Right lung (tissue), 10 donors: ENCODE results near the gene SLC2A4RG. TPM values are rescaled to one million over a fixed set of nuclear protein-coding genes. Genes with fewer than 3 reads are reported as not detected.
A peak's percentile ranks its signal among the peaks of the same experiment; 100 is the strongest.

Experiments
- DNase-seq, 2 donors: peaks; one replicate each; pipeline ENCODE4 v3.0.0-alpha.2; 2013
- long read RNA-seq, 8 donors: transcript quantifications; one replicate each; lab custom pipeline, GENCODE V29; 2026
- polyA plus RNA-seq, 5 donors: library from polyadenylated mRNA; unstranded; fragments of 120-200 nt; gene quantifications; one replicate each; pipeline versions ENCODE4 v1.2.1 to v1.2.3, GENCODE V29; 2013; ENCODE audit warnings: inconsistent platforms in 1 of 5, low replicate concordance in 1 of 5; ENCODE audit not compliant: insufficient read length in 5 of 5, insufficient read depth in 1 of 5

Gene SLC2A4RG, protein sequence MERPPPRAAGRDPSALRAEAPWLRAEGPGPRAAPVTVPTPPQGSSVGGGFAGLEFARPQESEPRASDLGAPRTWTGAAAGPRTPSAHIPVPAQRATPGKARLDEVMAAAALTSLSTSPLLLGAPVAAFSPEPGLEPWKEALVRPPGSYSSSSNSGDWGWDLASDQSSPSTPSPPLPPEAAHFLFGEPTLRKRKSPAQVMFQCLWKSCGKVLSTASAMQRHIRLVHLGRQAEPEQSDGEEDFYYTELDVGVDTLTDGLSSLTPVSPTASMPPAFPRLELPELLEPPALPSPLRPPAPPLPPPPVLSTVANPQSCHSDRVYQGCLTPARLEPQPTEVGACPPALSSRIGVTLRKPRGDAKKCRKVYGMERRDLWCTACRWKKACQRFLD
- polyA plus RNA-seq: 100 to 1,000 TPM in 3 of 5 donors, 10 to 100 TPM in 2; 52.4 to 206 (median 102) TPM
- long read RNA-seq, donor 1, transcript SLC2A4RG-201 (8 exons, 1,731 nt): major isoform, 35 of 104 reads
- long read RNA-seq, donor 1, partial matches to known transcripts: 66 of 104 reads
- long read RNA-seq, donor 1, other reads (novel, unspliced or antisense): 0 of 104 reads
- long read RNA-seq, donor 2, transcript SLC2A4RG-201 (8 exons, 1,731 nt): major isoform, 37 of 51 reads
- long read RNA-seq, donor 2, partial matches to known transcripts: 13 of 51 reads
- long read RNA-seq, donor 2, other reads (novel, unspliced or antisense): 0 of 51 reads
- long read RNA-seq, donor 3, transcript SLC2A4RG-208 (2 exons, 502 nt): minor isoform, 5 of 52 reads
- long read RNA-seq, donor 3, transcript SLC2A4RG-201 (8 exons, 1,731 nt): major isoform, 14 of 52 reads
- long read RNA-seq, donor 3, partial matches to known transcripts: 32 of 52 reads
- long read RNA-seq, donor 3, other reads (novel, unspliced or antisense): 0 of 52 reads
- long read RNA-seq, donor 4, transcript SLC2A4RG-201 (8 exons, 1,731 nt): major isoform, 12 of 34 reads
- long read RNA-seq, donor 4, partial matches to known transcripts: 21 of 34 reads
- long read RNA-seq, donor 4, other reads (novel, unspliced or antisense): 0 of 34 reads
- long read RNA-seq, donor 5, transcript SLC2A4RG-201 (8 exons, 1,731 nt): major isoform, 33 of 72 reads
- long read RNA-seq, donor 5, transcript SLC2A4RG-208 (2 exons, 502 nt): minor isoform, 5 of 72 reads
- long read RNA-seq, donor 5, partial matches to known transcripts: 34 of 72 reads
- long read RNA-seq, donor 5, other reads (novel, unspliced or antisense): 0 of 72 reads
- long read RNA-seq, donor 6, transcript SLC2A4RG-208 (2 exons, 502 nt): minor isoform, 6 of 106 reads
- long read RNA-seq, donor 6, transcript SLC2A4RG-201 (8 exons, 1,731 nt): major isoform, 42 of 106 reads
- long read RNA-seq, donor 6, partial matches to known transcripts: 55 of 106 reads
- long read RNA-seq, donor 6, other reads (novel, unspliced or antisense): 0 of 106 reads
- long read RNA-seq, donor 7, transcript SLC2A4RG-201 (8 exons, 1,731 nt): major isoform, 61 of 88 reads
- long read RNA-seq, donor 7, partial matches to known transcripts: 18 of 88 reads
- long read RNA-seq, donor 7, other reads (novel, unspliced or antisense): 5 of 88 reads
- long read RNA-seq, donor 8, transcript SLC2A4RG-201 (8 exons, 1,731 nt): major isoform, 14 of 51 reads
- long read RNA-seq, donor 8, partial matches to known transcripts: 35 of 51 reads
- long read RNA-seq, donor 8, other reads (novel, unspliced or antisense): 0 of 51 reads

DNA sequence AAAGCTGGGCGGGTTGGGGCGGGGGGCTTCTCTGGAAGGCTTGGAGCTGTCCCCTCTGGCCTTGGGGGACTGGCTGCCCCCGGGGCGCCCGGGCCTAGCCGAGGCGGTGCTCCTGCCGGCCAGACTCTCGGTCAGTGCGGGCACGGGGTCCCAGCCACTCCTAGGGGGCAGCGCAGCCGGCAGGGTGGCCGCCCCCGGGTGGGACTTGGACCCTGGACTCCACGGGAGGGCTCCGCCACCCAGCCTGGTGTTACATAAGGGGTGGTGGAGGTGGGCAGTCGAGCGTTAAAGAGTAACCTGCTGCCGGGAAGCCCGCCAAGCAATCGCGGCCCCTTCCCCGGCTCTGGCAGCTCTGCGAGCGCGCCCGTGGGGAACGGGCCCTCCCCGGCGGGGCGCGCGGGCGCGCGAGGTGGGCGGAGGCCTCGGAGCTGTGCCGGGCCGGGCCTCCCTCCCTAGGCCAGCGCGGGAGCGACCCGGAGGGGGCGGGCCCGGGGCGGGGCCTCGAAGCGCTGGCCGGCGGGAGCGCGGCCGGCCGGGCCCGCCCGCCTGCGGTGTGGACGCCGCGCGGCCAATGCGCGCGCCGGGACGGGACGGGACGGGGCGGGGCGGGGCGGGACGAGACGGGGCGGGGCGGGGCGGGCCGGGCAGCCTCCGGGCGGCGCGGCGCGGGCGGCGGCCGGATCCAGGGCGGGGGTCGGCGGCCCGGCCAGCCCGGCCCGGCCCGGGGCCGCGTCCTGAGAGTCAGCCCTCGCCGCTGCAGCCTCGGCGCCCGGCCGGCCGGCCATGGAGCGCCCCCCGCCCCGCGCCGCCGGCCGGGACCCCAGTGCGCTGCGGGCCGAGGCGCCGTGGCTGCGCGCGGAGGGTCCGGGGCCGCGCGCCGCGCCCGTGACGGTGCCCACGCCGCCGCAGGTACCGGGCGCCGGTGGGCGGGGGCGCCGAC is at the start of gene SLC2A4RG:
SLC2A4RG (plus strand) TSS at position 647 of the 940 bp plus-strand sequence; CDS start at position 784, 137 bp downstream.
- DNase-seq: peak; percentile 83 to 85

DNA sequence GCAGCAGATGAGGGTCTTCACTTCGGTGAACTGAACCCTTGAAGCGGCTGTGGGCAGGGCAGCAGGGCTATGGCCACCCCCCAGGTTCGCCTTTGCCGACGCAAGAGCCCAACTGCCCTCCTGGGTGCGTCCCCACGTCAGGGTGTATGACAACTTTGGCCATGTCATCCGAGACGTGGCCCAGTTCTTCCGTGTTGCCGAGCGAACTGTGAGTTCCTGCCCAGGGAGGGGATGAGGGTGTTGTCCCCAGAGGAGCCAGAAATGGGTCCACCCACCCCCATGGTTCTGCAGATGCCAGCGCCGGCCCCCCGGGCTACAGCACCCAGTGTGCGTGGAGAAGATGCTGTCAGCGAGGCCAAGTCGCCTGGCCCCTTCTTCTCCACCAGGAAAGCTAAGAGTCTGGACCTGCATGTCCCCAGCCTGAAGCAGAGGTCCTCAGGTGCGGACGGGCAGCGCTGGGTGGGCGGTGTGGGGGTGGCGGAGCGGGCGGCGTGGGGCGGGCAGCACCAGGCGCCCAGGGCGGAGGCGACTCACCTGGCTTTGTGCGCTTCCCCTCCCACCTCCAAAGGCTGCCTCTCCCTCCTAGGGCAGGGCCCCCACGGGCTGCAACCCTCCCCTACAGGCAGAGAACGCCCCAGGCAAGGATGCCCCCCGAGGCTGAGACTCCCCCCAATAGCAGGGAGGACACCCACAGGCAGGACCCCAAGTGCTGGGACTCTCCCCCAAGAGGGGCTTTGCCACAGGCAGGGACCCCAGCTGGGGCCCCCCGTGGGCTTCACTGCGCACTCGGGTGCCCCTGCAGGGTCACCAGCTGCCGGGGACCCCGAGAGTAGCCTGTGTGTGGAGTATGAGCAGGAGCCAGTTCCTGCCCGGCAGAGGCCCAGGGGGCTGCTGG is 49.3 kb upstream of the SLC2A4RG start:
- DNase-seq: no peak

DNA sequence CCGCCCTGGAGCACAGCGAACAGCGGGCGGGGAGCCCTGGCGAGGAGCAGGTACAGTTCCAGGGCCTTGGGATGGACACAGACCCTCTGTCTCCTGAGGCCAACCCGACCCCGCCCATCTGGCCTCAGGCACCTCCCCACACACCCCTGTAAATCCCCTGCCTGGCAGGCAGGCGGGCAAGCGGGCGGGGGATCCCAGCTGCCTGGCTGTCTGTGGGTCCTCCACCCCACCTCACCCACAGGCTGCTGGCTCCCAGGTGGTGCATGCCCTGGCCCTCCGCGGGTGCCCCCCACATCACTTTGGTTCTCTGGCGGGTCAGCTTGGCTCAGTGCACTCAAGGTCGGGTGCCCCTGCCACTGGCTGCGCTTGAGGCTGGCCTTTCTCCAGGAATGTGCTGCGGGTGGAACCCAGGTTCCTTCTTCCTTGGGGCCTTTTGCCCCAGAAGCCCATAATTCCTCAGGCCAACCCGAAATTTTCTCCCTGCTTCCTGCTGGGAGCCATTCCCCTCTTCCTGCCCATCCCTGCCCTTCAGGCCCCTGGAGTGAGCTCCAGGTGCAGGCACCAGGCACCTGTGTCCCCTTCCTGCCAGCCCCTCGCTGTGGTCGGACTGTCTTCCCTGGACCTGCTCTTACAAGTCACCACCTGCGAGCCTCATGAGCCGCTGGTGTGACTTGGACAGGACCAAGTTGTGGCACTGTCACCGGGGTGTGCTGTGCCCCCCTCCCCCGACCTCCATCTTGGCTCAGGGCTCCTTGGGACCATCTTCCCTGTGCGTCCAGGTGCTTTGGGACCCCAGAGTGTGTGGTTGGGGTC is 48.5 kb upstream of the SLC2A4RG start:
- DNase-seq: no peak

DNA sequence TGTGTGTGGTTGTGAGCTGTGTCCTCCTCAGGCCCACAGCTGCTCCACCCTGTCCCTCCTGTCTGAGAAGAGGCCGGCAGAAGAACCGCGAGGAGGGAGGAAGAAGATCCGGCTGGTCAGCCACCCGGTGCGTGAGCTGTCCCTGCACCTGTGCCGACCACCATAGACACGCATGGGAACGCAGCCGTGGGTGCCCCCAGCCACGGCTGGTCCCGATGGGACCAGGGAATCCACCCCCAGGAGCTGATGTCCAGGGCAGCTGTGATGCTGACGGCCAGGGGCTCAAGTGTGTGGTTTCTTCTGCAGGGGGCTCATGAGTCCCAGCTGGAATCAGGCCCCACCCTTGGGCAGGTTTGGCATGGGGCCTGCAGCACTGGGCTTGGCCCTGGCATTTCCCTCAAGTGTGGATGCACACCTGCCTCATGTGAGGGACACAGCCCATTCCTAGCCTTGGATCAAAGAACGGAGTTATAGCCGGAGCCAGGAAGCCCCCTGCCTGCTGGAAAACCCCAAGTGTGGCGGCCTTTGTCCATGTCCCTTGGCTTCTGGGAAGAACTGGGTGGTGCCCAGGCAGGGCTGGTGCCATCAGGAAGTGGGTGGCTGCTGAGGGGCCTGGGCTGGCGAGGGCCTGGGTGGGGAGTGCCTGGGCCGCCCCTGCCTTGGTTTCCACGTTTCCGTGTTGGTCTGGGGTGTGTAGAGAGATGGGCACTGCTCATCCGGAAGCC is 47.7 kb upstream of the SLC2A4RG start:
- no peak for DNase-seq

DNA sequence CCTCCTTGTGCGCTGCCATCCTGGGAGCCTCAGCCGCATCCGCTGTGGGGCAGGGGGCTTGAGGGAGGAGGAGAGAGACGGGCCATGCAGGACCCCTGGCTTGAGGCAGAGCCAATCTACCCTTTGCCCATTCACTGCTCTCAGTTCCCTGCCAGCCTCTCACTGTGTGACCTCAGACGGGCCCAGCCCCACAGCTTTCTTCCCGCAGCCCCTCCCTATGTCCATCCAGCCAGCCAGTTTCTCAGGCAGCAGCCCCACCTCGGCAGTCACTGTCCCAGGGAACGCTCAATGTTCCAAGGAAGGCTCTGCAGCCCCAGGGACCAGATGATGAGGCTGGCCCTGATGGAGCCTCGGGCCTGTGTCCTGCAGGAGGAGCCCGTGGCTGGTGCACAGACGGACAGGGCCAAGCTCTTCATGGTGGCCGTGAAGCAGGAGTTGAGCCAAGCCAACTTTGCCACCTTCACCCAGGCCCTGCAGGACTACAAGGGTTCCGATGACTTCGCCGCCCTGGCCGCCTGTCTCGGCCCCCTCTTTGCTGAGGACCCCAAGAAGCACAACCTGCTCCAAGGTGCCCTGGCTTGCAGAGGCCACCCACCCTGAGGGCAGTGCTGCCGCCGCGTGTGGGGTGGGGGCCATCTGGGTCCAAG is 47.0 kb upstream of the SLC2A4RG start:
- no peak for DNase-seq

DNA sequence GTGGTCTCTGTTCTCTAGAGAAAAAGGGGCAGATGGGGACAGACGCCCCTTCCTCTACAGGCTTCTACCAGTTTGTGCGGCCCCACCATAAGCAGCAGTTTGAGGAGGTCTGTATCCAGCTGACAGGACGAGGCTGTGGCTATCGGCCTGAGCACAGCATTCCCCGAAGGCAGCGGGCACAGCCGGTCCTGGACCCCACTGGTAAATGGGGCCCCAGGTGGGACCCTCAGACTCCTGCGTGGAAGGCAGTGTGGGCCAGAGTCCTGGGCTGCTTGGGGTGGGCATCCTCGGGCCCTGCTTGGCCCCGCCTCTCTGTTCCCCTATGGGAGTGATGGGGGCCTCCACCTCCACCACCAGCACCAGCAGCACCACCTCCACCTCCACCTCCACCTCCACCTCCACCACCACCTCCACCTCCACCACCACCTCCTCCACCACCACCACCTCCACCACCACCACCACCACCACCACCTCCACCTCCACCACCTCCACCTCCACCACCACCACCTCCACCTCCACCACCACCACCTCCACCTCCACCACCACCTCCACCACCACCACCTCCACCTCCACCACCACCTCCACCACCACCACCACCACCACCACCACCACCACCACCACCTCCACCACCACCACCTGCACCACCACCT is 46.4 kb upstream of the SLC2A4RG start:
- no peak for DNase-seq

DNA sequence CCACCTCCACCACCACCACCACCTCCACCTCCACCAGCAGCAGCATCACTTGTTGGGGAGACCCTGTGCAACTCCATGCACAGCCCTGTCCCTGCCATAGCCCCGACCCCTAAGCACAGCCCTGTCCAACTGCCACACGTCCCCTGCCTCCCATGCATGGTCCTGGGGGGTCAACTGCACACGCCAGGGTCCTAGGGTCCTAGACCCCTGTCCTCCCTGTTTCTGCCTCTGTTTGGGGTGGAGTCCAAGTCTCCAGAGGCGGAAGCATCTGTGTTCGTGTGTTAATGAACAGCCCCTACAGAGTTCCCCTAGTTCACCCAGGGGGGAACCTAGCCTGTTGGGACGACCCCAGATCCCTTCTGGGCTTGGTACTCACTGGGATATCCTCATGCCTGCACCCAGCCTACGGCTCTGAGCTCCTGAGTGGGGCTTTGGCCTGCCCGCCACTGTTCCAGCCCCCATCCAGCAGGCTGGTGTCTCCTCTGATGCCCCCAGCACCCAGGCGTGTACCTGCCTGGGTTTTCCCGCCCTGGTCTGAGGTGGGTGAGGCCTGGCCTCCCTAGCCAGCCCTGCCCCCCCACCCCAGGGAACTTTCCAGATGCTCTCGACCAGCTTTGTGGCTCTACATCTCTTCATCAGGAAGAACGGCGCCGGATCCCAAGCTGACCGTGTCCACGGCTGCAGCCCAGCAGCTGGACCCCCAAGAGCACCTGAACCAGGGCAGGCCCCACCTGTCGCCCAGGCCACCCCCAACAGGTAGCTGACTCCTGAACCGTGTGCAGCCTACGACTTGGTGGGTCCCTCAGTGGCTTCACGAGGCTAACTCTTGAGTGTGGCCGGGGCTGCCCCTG is 45.6 kb upstream of the SLC2A4RG start:
- DNase-seq: no peak

DNA sequence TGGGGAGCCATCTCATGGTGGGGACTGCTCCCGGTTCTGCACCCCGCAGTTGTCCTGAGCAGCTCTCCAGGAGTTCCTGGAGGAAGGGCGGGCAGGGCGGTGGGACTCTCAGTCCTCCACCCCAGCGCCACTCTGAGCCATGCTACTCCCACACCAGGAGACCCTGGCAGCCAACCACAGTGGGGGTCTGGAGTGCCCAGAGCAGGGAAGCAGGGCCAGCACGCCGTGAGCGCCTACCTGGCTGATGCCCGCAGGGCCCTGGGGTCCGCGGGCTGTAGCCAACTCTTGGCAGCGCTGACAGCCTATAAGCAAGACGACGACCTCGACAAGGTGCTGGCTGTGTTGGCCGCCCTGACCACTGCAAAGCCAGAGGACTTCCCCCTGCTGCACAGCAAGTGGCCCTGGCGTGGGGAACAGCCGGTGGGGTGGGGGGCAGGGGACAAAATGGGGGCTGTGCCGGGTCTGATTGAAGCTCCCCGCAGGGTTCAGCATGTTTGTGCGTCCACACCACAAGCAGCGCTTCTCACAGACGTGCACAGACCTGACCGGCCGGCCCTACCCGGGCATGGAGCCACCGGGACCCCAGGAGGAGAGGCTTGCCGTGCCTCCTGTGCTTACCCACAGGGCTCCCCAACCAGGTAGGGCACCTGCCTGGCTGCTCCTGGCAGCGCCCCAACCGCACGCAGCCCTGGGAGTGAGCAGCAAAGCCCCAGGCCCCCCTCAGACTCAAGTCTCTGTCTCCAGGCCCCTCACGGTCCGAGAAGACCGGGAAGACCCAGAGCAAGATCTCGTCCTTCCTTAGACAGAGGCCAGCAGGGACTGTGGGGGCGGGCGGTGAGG is 44.8 kb upstream of the SLC2A4RG start:
- DNase-seq: no peak

DNA sequence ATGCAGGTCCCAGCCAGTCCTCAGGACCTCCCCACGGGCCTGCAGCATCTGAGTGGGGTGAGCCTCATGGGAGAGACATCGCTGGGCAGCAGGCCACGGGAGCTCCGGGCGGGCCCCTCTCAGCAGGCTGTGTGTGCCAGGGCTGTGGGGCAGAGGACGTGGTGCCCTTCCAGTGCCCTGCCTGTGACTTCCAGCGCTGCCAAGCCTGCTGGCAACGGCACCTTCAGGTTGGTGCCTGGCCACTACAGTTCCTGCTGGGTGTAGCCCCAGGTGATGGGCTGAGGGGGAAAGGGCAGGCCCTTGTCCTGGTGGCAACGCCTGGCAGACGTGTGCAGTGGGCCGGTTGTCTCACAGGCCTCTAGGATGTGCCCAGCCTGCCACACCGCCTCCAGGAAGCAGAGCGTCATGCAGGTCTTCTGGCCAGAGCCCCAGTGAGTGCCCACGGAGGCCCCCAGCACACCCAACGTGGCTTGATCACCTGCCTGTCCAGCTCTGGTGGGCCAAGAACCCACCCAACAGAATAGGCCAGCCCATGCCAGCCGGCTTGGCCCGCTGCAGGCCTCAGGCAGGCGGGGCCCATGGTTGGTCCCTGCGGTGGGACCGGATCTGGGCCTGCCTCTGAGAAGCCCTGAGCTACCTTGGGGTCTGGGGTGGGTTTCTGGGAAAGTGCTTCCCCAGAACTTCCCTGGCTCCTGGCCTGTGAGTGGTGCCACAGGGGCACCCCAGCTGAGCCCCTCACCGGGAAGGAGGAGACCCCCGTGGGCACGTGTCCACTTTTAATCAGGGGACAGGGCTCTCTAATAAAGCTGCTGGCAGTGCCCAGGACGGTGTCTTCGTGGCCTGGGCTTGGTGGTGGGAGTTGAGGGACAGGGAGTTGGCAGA is 43.9 kb upstream of the SLC2A4RG start:
- no peak for DNase-seq

DNA sequence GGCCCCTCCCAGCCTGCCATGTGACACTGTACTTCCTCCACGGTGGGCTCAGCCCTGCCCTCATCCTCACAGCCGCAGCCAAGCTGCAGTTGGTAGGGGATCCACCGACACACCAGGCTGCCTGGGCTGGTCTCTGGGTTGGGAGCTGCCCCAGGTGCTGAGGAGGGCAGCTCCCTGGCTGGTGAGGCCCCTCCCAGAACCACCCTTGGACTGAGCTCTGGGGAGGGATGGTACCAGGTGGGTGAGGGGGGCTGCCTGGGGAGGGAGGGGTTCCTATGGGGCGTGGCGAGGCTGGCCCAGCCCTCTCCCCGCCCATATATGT is 43.3 kb upstream of the SLC2A4RG start:
- no peak for DNase-seq

DNA sequence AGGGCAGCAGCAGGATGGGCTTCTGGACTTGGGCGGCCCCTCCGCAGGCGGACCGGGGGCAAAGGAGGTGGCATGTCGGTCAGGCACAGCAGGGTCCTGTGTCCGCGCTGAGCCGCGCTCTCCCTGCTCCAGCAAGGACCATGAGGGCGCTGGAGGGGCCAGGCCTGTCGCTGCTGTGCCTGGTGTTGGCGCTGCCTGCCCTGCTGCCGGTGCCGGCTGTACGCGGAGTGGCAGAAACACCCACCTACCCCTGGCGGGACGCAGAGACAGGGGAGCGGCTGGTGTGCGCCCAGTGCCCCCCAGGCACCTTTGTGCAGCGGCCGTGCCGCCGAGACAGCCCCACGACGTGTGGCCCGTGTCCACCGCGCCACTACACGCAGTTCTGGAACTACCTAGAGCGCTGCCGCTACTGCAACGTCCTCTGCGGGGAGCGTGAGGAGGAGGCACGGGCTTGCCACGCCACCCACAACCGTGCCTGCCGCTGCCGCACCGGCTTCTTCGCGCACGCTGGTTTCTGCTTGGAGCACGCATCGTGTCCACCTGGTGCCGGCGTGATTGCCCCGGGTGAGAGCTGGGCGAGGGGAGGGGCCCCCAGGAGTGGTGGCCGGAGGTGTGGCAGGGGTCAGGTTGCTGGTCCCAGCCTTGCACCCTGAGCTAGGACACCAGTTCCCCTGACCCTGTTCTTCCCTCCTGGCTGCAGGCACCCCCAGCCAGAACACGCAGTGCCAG is 42.8 kb upstream of the SLC2A4RG start, which contains the start of gene TNFRSF6B:
TNFRSF6B (plus strand) TSS at position 25 of the 729 bp plus-strand sequence; CDS start at position 141, 116 bp downstream.
- no peak for DNase-seq

DNA sequence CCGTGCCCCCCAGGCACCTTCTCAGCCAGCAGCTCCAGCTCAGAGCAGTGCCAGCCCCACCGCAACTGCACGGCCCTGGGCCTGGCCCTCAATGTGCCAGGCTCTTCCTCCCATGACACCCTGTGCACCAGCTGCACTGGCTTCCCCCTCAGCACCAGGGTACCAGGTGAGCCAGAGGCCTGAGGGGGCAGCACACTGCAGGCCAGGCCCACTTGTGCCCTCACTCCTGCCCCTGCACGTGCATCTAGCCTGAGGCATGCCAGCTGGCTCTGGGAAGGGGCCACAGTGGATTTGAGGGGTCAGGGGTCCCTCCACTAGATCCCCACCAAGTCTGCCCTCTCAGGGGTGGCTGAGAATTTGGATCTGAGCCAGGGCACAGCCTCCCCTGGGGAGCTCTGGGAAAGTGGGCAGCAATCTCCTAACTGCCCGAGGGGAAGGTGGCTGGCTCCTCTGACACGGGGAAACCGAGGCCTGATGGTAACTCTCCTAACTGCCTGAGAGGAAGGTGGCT is 42.2 kb upstream of the SLC2A4RG start:
- no peak for DNase-seq
